Dermis blood vessel endothelial cell (primary cell): Measurements from ENCODE around the gene RAX2. TPM values are rescaled to one million over a fixed set of nuclear protein-coding genes. Genes with fewer than 3 reads are reported as not detected.
"Not testable (repeated sequence)": the region's sequence is repeated elsewhere in the genome, so short reads cannot be mapped to it uniquely, and the experiment has no call there.

Experiments used
- DNase-seq: peaks from one replicate; pipeline ENCODE4 v3.0.0; 2010
- total RNA-seq: library from RNA; depleted of rRNA; stranded (reverse); fragments of >200 nt; gene quantifications from 2 replicates; pipeline ENCODE4 v1.2.3, GENCODE V29; 2014

RAX2 gene
- not detected in 2 replicates for total RNA-seq

GRCh38 chr19:3771906-3772455, at the start of gene RAX2:
TSS of gene RAX2 (minus strand) at chr19:3772228. CDS start at chr19:3771742, 486 bp downstream.
- DNase-seq: no peak

DNA sequence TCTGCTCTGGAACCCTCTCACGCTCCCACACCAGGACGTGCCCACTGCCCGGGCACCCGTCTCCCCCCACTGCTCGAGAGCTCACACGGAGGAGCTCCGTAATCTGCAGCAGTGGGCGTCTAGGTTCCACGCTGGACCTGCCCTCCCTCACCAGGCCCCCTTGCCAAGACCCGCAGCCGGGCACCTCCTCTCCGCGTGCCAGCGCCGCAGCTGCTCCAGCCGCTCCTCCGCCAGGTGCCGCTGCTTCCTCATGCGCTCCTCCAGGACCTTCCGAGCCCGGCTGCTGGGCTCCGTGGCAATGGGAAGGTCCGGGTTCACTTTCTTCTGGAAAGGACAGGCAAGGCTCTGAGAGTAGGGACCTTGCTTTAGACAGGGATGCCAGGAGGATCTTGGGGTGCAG, 49.1 kb upstream of the RAX2 start:
- no peak for DNase-seq

- no peak for DNase-seq
Observed at GRCh38 chr19:3819989-3820388, 48.0 kb upstream of the RAX2 start.

GRCh38 chr19:3818918-3819317, 46.9 kb upstream of the RAX2 start:
- DNase-seq: no peak

DNA sequence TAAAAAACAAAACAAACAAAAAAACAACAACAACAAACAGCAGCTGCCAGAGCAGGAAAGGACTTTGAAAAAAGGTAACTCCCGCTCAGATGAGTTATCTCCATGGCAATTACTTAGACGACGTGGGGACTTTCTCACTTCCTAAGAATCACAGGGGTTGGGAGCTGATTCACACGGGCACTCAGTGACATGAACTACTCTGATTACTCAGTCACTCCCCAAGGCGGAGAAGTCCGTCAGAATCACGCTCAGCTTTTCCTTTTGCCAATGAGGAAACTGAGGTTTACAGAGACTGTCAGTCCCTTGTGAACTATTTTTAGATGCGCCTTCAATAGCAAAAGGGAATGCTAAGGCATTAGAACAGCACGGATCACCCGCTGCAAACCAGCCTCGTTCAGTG, 46.4 kb upstream of the RAX2 start:
- DNase-seq: peak; percentile 66

DNA sequence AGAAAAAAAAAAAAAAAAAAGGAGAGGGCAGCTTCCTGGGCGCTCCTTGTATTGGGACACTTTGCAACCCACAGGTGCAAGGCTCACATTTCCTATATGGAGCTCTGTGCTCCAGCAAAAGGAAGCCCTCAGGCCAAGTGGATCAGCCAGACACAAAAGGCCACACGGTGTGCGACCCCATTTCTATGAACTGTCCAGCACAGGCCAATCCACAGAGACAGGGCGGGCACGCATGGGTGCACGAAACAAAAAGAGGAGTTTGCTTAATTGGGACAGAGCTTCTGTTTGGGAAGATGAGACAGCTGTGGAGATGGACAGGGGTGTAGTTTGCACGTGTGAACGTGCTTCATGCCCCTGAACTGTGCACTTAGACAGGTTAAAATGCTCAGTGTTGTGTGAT, 45.7 kb upstream of the RAX2 start:
- no peak for DNase-seq

DNA sequence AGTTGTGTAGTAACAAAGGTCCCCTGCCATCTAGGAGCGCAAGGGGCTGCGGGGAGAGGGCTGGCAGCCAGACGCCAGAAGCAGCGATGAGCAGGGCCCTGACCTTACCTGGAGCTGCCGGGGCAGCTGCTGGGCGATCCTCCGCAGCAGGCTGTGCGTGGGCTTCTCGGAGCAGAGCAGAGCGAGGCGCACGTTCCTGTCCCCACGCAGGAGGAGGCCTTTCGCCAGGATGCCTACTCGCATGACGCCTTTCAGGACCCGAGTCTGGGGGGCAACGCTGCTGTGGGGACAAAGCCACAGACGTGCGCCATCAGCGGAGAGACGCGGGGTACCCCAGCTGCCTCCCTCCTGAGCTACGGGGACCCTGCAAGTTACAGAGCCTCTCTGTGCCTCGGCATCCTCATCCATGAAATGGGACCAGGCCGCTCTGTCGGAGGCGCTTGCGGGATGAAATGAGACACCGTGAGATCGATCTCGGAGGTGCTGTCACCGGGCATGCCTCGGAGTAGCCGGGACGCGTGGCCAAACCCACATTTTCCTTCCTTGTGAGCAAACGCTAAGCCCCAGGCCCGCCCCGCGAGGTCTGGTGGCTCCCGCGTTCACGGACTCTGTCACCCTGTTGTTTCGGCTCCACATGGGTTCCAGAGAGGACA, 44.7 kb upstream of the RAX2 start:
- no peak for DNase-seq

- DNase-seq: not testable (repeated sequence)
Observed at GRCh38 chr19:3816148-3816547, 44.1 kb upstream of the RAX2 start.

DNA sequence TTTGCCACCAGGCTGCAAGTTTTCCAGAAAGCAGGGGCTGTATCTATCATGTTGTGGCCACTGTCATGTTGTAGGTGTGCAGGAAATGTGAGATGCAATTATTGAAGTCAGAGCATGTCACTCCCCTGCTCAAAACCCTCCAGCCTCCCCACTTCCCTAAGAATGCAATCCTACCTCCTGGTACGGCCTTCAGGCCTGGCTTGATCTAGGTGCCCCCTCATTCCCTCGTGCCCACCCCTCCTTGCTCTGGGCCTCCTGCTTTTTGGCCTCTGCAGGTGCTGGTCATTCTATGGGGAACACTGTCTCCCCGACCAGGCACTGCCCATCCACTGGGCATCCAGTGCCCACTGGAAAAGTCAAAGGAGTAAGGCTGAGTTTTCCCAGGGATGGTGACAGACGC, 42.6 kb upstream of the RAX2 start:
- no peak for DNase-seq

DNA sequence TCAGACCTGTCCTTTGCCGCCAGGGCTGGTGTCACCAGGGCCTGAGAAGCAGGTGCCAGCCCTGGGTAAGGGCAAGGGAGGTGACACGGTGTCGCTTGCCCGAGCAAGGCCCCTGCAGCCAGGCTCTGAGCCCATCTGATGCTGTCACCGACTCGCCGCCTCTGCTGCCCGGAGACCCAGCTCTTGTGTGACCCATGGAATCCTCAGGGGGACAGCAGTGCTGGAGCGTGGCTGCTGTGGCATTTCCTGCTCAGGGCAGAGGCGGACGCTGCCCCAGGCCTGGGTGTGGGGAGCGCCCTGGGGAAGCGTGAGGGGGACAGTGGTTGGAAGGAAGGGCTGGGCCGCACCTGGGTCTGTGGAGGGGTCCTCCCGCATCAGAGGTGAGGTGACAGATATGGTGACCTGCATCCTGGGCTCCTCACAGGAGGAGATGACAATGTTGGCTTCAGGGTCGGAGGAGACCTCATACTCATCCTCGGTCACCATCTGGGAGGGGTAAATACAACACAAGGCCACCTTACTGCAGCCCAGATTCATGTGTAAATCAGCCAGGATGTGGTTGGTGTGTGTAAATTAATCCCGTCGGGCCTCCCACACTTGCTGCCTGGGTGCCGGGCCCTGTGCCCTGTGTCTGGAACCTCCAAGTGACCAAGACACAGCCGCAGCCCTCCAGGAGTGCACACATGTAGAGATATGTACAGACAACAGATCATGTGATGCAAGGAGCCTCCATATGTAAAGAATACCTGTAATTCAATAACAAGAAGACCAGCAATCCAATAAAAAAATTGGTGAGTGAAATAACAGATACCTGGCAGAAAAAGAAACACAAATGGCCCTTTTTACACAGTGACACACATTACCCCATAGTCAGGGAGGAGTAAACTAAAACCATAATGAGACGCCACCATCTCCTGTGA, 41.7 kb upstream of the RAX2 start:
- no peak for DNase-seq

- no peak for DNase-seq
Observed at GRCh38 chr19:3810708-3811355, 38.8 kb upstream of the RAX2 start.

GRCh38 chr19:3809881-3810707, 38.1 kb upstream of the RAX2 start:
- DNase-seq: no peak

DNA sequence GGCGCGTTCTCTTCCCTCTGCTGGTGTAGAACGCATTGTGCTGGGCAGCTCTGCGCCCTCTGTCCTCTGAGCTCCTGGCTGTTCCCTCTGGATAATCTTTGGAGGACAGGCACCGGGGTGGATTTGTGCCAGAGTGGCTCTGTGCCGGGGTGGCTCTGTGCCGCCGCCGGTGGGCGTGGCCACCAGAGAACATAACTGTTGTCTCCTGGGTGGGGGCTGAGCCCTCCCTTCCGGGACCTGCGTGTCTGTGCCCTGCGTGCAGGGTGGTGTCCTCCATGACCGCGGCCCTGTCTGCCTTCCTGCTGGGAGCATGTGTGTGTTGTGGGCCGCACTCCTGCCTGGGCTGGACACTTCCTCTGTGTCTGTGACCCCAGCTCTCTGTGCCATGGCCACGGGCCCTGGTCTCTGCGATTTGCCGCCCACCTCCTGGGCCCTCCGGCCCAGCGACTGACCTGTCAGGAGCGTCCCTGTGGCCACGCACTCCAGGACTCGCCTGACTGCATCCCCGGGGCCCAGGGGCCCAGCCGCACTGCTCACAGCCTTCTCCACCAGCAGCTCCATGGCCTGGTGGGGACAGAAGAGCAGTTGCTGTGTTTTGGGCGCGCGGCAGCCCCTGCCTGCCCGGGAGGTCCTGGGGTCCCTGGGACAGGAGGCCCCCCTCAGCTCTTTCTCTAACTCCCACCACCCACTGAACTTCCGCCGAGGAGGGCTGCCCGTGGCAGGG, 36.6 kb upstream of the RAX2 start:
- no peak for DNase-seq

- no peak for DNase-seq
Observed at GRCh38 chr19:3807574-3808354, 35.7 kb upstream of the RAX2 start.

DNA sequence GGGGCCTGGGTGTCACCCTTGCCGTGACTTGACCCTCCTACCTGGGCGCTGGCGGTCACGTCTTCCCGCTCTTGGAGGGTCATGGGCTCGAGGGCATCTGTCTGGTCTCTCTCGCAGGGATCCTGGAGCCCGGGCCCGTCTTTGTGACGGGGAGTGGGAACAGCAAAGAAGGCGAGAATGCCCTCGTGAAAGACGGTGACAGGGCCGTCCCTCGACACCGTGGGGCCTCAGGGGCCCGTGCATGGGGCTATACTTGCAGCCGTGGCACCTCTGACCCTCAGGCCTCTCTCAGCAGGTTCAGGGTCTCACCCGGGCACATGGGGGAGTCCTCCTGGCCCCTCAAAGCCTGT, 35.1 kb upstream of the RAX2 start:
- no peak for DNase-seq

GRCh38 chr19:3805859-3806258, 33.8 kb upstream of the RAX2 start:
- DNase-seq: no peak

DNA sequence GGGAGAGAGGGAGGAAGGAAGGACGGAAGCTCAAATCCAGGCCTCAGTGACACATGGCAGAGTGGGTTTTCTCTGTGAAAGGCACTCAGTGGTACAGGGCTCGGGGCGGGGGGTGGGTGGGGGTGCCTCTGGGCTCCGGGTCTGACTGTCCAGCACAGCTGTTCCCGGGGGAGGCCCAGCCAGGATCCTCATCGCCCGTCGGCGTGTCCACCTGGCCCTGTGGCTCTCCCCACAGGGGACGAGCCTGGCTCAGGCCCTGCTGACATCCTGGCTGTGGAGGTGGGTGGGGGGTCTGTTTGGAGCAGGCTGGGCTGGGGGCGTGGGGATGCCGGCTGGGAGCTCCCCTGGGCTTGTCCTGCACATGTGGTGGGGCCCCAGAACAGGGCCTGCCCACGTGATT, 32.4 kb upstream of the RAX2 start:
- no peak for DNase-seq

DNA sequence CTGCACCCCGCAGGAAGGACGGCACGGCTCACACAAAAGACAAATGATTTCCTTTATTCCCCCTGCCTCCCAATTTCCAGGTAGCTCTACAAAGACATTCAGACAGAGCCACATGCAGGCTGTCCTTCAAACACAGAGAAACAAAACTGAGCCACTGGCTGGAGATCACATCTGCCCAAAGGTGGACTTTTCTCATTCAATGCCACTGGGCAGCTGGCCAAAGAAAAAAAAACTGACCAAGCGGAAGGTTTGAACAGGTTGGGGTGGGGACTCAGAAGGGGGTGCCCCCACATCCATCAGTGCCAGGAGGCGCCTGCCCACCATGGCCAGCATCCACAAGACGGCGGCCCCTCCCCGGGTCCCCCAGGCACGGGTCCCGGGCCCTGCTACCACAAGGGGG, 32.0 kb upstream of the RAX2 start:
- DNase-seq: no peak

GRCh38 chr19:3803114-3803888, 31.3 kb upstream of the RAX2 start:
- no peak for DNase-seq
